GM20000 (cell line): ENCODE data around the gene GPN2.
A peak's percentile ranks its signal among the peaks of the same experiment; 100 is the strongest.

Source experiments
- DNase-seq: peaks from one replicate; pipeline ENCODE4 v3.0.0; 2012; ENCODE audit warnings: low spot score
- CTCF ChIP-seq: IDR thresholded peaks from 2 replicates; pipeline ENCODE4 v1.5.1; 2012; ENCODE audit warnings: mild to moderate bottlenecking, control low read depth; ENCODE audit errors: extremely low read depth, missing control alignments

GPN2 gene

GRCh38 chr1:26855636-26856035 lies 34.4 kb downstream of the GPN2 start:
- no peak for DNase-seq

GRCh38 chr1:26854906-26855305 lies 35.2 kb downstream of the GPN2 start:
- TF ChIP-seq CTCF, result no peak
- no peak for DNase-seq

More at GRCh38 chr1:26855636-26856035, 34.4 kb downstream of the GPN2 start:
- no peak for TF ChIP-seq CTCF

GRCh38 chr1:26853600-26853999 lies 36.5 kb downstream of the GPN2 start:
- TF ChIP-seq CTCF, result no peak
- no peak for DNase-seq

GRCh38 chr1:26853156-26853555 lies 36.9 kb downstream of the GPN2 start:
- DNase-seq, result peak; percentile 75
- peak; percentile 76 for TF ChIP-seq CTCF

- TF ChIP-seq CTCF, result no peak
- no peak for DNase-seq
These were observed 37.4 kb downstream of the GPN2 start for GRCh38 chr1:26852701-26853100.

GRCh38 chr1:26851106-26851684 lies 38.9 kb downstream of the GPN2 start:
- DNase-seq, result no peak
- no peak for TF ChIP-seq CTCF

- DNase-seq, result no peak
- TF ChIP-seq CTCF, result no peak
These were observed 40.9 kb downstream of the GPN2 start for GRCh38 chr1:26848941-26849774.
